Epithelial cell of prostate (primary cell): ENCODE data around the gene PRAMEF20.
"Not testable (repeated sequence)": the region's sequence is repeated elsewhere in the genome, so short reads cannot be mapped to it uniquely, and the experiment has no call there.

Experiments
- DNase-seq: peaks from one replicate; pipeline ENCODE4 v3.0.0-alpha.2; 2011; ENCODE audit warnings: low read depth, low spot score
- H3K27ac ChIP-seq: fragments of 450-650 bp; 2 replicates; pipeline ENCODE4 v1.5.1; 2017; ENCODE audit warnings: mild to moderate bottlenecking

PRAMEF20 gene

GRCh38 chr1:13410150-13410549 is at the start of gene PRAMEF20:
PRAMEF20 (plus strand) TSS chr1:13410450; CDS start chr1:13416355, 5,905 bp downstream.
- DNase-seq, H3K27ac ChIP-seq: not testable (repeated sequence)

GRCh38 chr1:13362364-13362763 is 47.9 kb upstream of the PRAMEF20 start:
- DNase-seq, H3K27ac ChIP-seq: not testable (repeated sequence)

- not testable (repeated sequence) for H3K27ac ChIP-seq, DNase-seq
Observed at GRCh38 chr1:13364928-13365327, 45.3 kb upstream of the PRAMEF20 start.

DNA sequence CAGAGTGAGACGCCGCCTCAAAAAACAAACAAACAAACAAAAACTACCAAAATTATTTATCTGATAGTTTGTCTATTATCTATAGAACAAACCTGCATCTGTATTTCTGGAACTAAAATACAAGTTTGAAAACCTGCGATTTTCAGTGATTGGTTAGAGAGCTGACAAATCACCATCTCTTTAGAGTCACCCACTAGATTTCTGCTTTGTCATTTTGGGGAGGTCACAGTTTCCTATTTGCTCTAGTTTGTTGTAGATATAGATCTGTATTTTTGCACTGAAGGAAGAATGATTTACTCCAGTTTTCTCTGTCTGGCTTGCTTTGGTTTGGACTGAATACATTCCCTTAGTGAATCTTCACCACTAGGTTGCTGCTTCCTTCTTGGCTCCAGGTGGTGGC is 43.7 kb upstream of the PRAMEF20 start:
- DNase-seq, H3K27ac ChIP-seq: not testable (repeated sequence)

DNA sequence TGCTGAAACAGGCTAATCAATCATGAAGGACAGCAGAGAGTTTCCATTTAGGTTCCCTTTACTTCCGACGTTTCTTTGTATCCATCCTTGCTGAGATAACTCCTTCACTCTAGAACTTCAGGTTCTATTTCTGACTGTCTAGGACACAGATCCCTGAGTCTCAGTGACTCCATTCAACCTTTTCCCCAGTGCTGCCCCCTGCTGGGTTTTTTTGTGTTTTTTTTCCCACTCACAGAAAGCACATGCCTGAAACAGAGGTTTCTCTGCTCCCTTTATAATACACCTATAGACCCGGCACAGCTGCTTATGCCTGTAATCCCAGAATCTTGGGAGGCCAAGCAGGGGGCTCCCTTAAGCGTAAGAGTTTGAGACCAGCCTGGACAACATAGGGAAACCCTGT is 41.7 kb upstream of the PRAMEF20 start:
- DNase-seq, H3K27ac ChIP-seq: not testable (repeated sequence)

DNA sequence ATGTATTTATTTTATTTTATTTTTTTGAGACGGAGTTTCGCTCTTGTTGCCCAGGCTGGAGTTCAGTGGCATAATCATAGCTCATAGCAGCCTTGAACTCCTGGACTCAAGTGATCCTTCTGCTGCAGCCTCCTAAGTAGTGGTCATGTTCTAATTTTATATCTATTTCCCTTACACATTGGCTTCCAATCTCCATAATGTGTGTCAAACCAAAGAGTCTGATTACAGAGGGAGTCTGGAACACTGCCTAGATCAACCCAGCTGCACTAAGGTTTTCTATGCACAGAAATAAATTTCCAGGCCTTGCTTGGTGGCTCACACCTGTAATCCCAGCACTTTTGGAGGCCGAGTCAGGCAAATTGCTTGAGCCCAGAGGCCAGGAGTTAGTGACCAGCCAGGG is 31.3 kb upstream of the PRAMEF20 start:
- not testable (repeated sequence) for H3K27ac ChIP-seq, DNase-seq

GRCh38 chr1:13380380-13380779 is 29.9 kb upstream of the PRAMEF20 start:
- not testable (repeated sequence) for DNase-seq, H3K27ac ChIP-seq

GRCh38 chr1:13389332-13389731 is 20.9 kb upstream of the PRAMEF20 start, which contains the start of gene PRAMEF17:
PRAMEF17 (plus strand) TSS chr1:13389632; CDS start chr1:13389658, 26 bp downstream.
- H3K27ac ChIP-seq, DNase-seq: not testable (repeated sequence)

GRCh38 chr1:13393004-13393403 is 17.2 kb upstream of the PRAMEF20 start:
- not testable (repeated sequence) for H3K27ac ChIP-seq, DNase-seq

- H3K27ac ChIP-seq, result not testable (repeated sequence)
Observed at GRCh38 chr1:13394761-13395160, 15.5 kb upstream of the PRAMEF20 start.

GRCh38 chr1:13395311-13395710 is 14.9 kb upstream of the PRAMEF20 start:
- not testable (repeated sequence) for H3K27ac ChIP-seq, DNase-seq

More at GRCh38 chr1:13394761-13395160, 15.5 kb upstream of the PRAMEF20 start:
- DNase-seq, result not testable (repeated sequence)

DNA sequence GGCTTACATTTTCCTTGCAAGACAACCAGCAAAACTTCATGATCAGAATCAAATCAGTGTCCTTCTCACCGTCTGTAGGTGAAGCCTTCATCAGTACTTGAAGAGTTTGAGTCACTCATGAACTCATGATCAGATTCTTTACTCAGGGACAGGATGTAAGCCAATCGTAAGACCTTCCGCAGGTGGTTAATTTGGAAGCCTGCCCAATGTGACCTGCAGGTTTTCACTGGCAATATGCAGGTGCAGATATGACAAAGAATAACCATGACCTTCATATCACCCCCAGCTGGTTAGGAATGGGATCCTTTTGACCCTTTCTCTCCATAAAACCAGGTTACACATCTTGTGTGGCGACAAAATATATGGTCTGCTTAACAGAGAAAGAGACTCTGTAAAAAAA is 2.4 kb upstream of the PRAMEF20 start:
- H3K27ac ChIP-seq, result no peak overlapping the region
- DNase-seq, result no peak

DNA sequence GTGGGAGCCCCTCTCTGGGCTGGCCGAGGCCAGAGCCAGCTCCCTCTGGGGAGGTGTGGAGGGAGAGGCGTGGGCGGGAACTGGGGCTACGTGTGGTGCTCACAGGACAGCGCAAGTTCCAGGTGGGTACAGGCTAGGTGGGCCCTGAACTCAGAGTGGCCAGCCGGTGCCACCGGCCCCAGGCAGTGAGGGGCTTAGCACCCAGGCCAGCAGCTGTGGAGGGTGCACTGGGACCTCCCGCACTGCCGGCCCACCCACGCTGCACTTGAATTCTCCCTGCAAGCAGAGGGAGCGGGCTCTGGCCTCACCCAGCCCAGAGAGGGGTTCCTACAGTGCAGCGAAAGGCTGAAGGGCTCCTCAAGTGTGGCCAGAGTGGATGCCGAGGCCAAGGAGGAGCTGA is 20.2 kb downstream of the PRAMEF20 start:
- no peak for DNase-seq
- no peak overlapping the region for H3K27ac ChIP-seq

GRCh38 chr1:13432251-13432650 is 22.0 kb downstream of the PRAMEF20 start:
- no peak for DNase-seq
- H3K27ac ChIP-seq, result no peak overlapping the region

GRCh38 chr1:13433694-13434358 is 23.6 kb downstream of the PRAMEF20 start:
- DNase-seq, H3K27ac ChIP-seq: not testable (repeated sequence)

DNA sequence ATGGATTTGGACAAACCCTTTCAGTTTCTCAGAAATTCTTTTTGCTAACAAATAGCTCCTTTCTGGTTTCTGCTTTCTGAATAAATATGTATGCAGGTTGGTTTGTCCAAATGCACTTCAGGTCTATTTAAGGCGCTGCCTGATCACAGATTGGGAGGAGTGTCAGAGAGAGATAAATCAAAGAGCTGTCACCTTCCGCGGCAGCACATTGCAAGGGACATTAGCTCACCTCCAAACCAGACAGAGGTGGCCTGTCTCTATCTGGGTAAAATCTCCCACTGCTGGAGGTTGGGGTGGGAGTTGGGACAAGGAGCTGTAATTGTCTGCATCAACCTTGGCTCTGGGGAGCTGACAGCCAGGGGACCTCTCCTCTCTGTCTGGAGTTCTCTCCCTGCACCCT is 25.2 kb downstream of the PRAMEF20 start:
- DNase-seq, result no peak
- no peak overlapping the region for H3K27ac ChIP-seq

DNA sequence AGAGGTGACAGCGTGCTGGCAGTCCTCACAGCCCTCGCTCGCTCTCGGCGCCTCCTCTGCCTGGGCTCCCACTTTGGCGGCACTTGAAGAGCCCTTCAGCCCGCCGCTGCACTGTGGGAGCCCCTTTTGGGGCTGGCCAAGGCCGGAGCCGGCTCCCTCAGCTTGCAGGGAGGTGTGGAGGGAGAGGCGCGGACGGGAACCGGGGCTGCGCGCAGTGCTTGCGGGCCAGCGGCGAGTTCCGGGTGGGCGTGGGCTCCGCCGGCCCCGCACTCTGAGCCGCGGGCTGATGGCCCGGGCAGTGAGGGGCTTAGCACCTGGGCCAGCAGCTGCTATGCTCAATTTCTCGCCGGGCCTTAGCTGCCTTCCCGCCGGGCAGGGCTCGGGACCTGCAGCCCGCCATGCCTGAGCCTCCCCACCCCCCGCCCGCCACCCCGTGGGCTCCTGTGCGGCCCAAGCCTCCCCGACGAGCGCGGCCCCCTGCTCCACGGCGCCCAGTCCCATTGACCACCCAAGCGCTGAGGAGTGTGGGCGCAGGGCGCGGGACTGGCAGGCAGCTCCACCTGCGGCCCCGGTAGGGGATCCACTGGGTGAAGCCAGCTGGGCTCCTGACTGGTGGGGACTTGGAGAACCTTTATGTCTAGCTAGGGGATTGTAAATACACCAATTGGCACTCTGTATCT is 29.0 kb downstream of the PRAMEF20 start:
- H3K27ac ChIP-seq, DNase-seq: not testable (repeated sequence)

GRCh38 chr1:13443335-13443979 is 33.2 kb downstream of the PRAMEF20 start:
- H3K27ac ChIP-seq, result no peak overlapping the region
- no peak for DNase-seq

DNA sequence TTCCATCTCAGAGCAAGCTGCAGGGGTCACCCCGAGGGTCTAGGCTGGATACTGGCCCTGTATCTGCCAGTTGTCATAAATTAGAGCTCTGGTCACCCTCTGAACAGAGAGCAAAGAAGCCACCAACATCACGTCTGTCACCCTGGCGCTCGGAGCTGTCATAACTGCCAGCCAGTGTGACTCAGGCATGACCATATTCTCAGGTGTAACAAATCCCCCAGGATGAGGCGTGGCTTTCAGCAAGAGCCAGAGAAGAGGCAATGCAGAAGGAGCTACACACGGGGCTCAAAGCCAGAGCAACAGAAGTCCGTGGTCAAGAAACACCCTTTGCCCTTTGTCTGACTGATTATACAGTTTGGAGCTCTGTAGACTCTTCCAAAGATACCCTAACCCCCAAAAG is 40.0 kb downstream of the PRAMEF20 start:
- DNase-seq, result no peak
- no peak overlapping the region for H3K27ac ChIP-seq

DNA sequence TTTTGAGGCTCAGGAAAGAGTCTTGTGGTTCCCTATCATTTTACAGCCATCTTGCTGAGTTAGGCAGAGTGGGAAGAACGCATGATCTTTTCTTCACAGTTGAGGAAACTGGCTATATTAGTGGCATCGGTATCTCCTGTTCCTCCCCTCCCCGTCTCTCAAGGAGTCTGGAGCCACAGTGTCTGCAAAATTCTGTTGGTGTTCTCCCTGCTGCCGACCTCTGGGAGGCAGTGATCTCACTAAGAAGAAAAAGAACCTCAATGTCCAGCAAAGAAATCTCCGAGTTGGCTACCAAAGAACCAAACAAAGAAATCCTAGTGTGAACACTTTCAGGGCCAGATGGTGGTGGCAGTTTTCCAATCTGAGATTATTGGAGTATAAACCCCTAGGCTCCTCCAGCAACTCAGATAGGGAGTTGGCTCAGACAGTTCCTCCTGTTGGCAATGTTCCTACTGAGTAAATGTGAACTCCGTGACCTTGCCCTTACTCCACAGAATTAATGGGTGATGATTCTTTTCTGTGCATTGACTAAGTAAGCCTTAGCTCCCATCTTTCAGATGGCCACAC is 41.2 kb downstream of the PRAMEF20 start:
- DNase-seq, result no peak
- H3K27ac ChIP-seq, result no peak overlapping the region
